ENCODE results near the gene RXRA. TPM values are rescaled to one million over a fixed set of nuclear protein-coding genes. Genes with fewer than 3 reads are reported as not detected.

RXRA gene
- total RNA-seq = 37.4 and 38.9 TPM in 2 replicates
- 14.9 and 15.4 TPM in 2 replicates for polyA plus RNA-seq
- polyA plus RNA-seq (2011; cell fraction: cytosol; rRNA removed) = 13.0 and 17.0 TPM in 2 replicates
- polyA plus RNA-seq (2011; cell fraction: nucleus; rRNA removed) = 14.6 and 14.9 TPM in 2 replicates
- 20.7 and 26.0 TPM in 2 replicates for polyA plus RNA-seq (2012)
- polyA minus RNA-seq = 13.7 and 18.4 TPM in 2 replicates
- 25.0 TPM for polyA minus RNA-seq (2011; cell fraction: cytosol; rRNA and poly(A)+ RNA removed)
- 10.7 and 20.4 TPM in 2 replicates for polyA minus RNA-seq (2011; cell fraction: nucleus; rRNA and poly(A)+ RNA removed)
- percentile 48 among the genes with signal in this experiment for Bru-seq, nascent RNA
- percentile 68 among the genes with signal in this experiment for BruChase-seq, experiment 1, labeled RNA remaining after a 6-hour chase
- BruChase-seq, experiment 2, labeled RNA remaining after a 2-hour chase = percentile 58 among the genes with signal in this experiment
- long read RNA-seq, transcript RXRA-202 (10 exons, 1,846 nt) = major isoform, 17 of 43 reads
- long read RNA-seq, partial matches to known transcripts = 4 of 43 reads
- long read RNA-seq, other reads (novel, unspliced or antisense) = 22 of 43 reads

- no peaks in the 10 kb centered on the region for H3K27me3 ChIP-seq (ENCODE audit: control insufficient read depth in 2 of 2, insufficient read depth in 2 of 2, low read length in 2 of 2)
- peaks cover 21% of the 10 kb centered on the region for H3K4me1 ChIP-seq (ENCODE audit: control insufficient read depth, extremely low read depth, insufficient read depth, low read length)
- H2AFZ ChIP-seq (ENCODE audit: low read depth, low read length) = peak within 1 kb of the TSS; percentile 91
- H3K9ac ChIP-seq (replicated peaks; ENCODE audit: extremely low read depth, insufficient read depth, low read length) = peak within 1 kb of the TSS; percentile 83
- ChIA-PET POLR2A (no interaction called here), CTCF (interaction anchor here (0.7 to 1.4 kb wide), 5 partner anchors 15 to 155 kb away, joined by 3 to 5 read pairs (median 3); no protein-coding TSS in a partner anchor)
- intact Hi-C loops (cut with micrococcal nuclease) = loop anchor here (1.0 to 2.0 kb wide), 4 partner anchors 49 to 162 kb away; partner anchors contain the start of gene RNU6ATAC
- H3K4me3 ChIP-seq (replicated peaks in 1 of 3; ENCODE audit: insufficient read depth in 1 of 3, low read depth in 1 of 3, low read length in 3 of 3) = peak within 1 kb of the TSS; percentile 59 to 84 (median 75)
- dilution Hi-C loops (cut with MboI; ENCODE audit: extremely low pct_ligation_motif_present, low sequenced_read_pairs) = no loop called here
- FAIRE-seq (peak; percentile 4), DNase-seq (ENCODE audit: low read depth, low spot score) (peak; percentile 56)
- no peak for TF ChIP-seq JUN (IDR thresholded peaks at IDR 0.05; ENCODE audit: borderline replicate concordance, insufficient read depth, insufficient read length, low read depth)
- peak; percentile 82 for TF ChIP-seq POLR2AphosphoS5 (IDR thresholded peaks at IDR 0.05; ENCODE audit: insufficient read depth, low read depth, low read length)
- TF ChIP-seq POLR2A (IDR thresholded peaks at IDR 0.05; ENCODE audit: low read depth, low read length) = peak; percentile 80
- no TSS peak for BruUV-seq (replicated peaks)
- H3K9me3 ChIP-seq (replicated peaks; ENCODE audit: control insufficient read depth, insufficient read depth, low read length) = no peaks in the 10 kb centered on the region
- H3K27ac ChIP-seq (ENCODE audit: insufficient read depth, low read depth, low read length) = peak within 1 kb of the TSS; percentile 82
- peaks cover 43% of the 10 kb centered on the region for H3K79me2 ChIP-seq (ENCODE audit: control insufficient read depth, insufficient read depth, low read length)
- H3K36me3 ChIP-seq (ENCODE audit: control insufficient read depth in 2 of 2, extremely low read depth in 1 of 2, insufficient read depth in 2 of 2, low read length in 2 of 2) = no peaks in the 10 kb centered on the region
- H3K9me1 ChIP-seq (replicated peaks; ENCODE audit: control insufficient read depth, extremely low read depth, insufficient read depth, low read length) = no peaks in the 10 kb centered on the region
- no peaks in the 10 kb centered on the region for H4K20me1 ChIP-seq (replicated peaks; ENCODE audit: control insufficient read depth, extremely low read depth, insufficient read depth, low read length)
- H3K4me2 ChIP-seq (ENCODE audit: insufficient read depth, low read length) = peak within 1 kb of the TSS; percentile 94
Observed at GRCh38 chr9:134325813-134326723, at the start of gene RXRA. Gene RXRA, plus strand, starts transcription at chr9:134326455. Its CDS starts 177 bp downstream, at chr9:134326632.

DNA sequence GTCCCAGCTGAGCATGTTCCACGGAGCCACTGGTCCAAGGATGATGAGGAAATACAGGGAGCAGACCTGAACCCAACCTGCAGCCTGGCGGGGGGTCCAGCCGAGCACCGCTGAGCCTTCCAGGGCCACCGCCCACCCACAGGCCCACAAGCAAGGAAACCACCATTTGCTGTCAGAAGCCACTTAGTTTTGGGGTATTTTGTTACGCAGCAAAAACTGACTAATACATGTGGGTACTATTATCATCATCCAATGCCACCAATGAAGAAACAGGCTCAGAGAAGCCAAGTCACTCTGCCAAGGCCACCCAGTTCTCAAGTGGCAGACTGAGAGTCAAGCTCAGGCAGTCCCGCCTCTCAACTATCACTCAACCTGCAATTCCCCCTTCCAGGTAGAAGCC, 48.0 kb upstream of the RXRA start:
- no peak overlapping the region for H3K27ac ChIP-seq (ENCODE audit: insufficient read depth, low read depth, low read length)
- POLR2A ChIA-PET = no interaction called here
- no peaks in the 10 kb centered on the region for H3K4me1 ChIP-seq (ENCODE audit: control insufficient read depth, extremely low read depth, insufficient read depth, low read length)
- no peaks in the 10 kb centered on the region for H3K79me2 ChIP-seq (ENCODE audit: control insufficient read depth, insufficient read depth, low read length)
- intact Hi-C loops (cut with micrococcal nuclease) = no loop called here
- H3K36me3 ChIP-seq (ENCODE audit: control insufficient read depth in 2 of 2, extremely low read depth in 1 of 2, insufficient read depth in 2 of 2, low read length in 2 of 2) = no peaks in the 10 kb centered on the region
- no peak overlapping the region for H3K4me2 ChIP-seq (ENCODE audit: insufficient read depth, low read length)
- H3K9me3 ChIP-seq (replicated peaks; ENCODE audit: control insufficient read depth, insufficient read depth, low read length) = no peaks in the 10 kb centered on the region
- BruUV-seq (replicated peaks) = no TSS peak
- H3K4me3 ChIP-seq (replicated peaks in 1 of 3; ENCODE audit: insufficient read depth in 1 of 3, low read depth in 1 of 3, low read length in 3 of 3) = no peak overlapping the region
- H4K20me1 ChIP-seq (replicated peaks; ENCODE audit: control insufficient read depth, extremely low read depth, insufficient read depth, low read length) = no peaks in the 10 kb centered on the region
- no peak for DNase-seq (ENCODE audit: low read depth, low spot score)
- TF ChIP-seq MYC (IDR thresholded peaks at IDR 0.05; ENCODE audit: low read depth, low read length) (no peak), CTCF (IDR thresholded peaks at IDR 0.05; ENCODE audit: extremely low read depth in 1 of 2, insufficient read depth in 1 of 2, low read depth in 1 of 2, low read length in 2 of 2) (no peak), POLR2A (IDR thresholded peaks at IDR 0.05; ENCODE audit: low read depth, low read length) (no peak)
- FAIRE-seq = no peak
- H3K9me1 ChIP-seq (replicated peaks; ENCODE audit: control insufficient read depth, extremely low read depth, insufficient read depth, low read length) = no peaks in the 10 kb centered on the region
- H2AFZ ChIP-seq (ENCODE audit: low read depth, low read length) = no peak overlapping the region
- CTCF ChIA-PET = no interaction called here
- dilution Hi-C loops (cut with MboI; ENCODE audit: extremely low pct_ligation_motif_present, low sequenced_read_pairs) = no loop called here
- no peaks in the 10 kb centered on the region for H3K27me3 ChIP-seq (ENCODE audit: control insufficient read depth in 2 of 2, insufficient read depth in 2 of 2, low read length in 2 of 2)
- no peak overlapping the region for H3K9ac ChIP-seq (replicated peaks; ENCODE audit: extremely low read depth, insufficient read depth, low read length)

All from endothelial cell of umbilical vein (primary cell).